ENCODE data around the gene MRO. TPM values are rescaled to one million over a fixed set of nuclear protein-coding genes. Genes with fewer than 3 reads are reported as not detected.

Gene MRO
- total and polyA plus RNA-seq, 7 donors = 0.11 to 1.7 (median 0.82) TPM

DNA sequence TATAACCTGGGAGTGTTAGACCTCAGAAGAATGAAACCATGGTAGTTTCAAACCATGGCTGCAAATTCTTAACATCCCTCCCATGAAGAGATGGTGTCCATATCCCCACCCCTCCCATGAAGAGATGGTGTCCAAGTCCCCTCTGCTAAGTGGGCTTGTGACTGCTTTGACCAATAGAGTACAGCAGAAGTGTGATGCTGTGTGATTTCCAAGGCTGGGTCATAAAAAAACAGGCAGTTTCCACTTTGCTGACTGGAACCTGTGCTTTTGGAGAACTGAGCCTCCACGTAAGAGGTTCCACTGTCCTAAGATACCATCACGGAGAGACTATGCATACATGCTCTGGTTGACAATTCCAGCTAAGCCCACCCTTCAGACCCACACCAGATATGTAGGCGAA lies 65.5 kb downstream of the MRO start:
- no peaks in the 10 kb centered on the region for H3K4me1 ChIP-seq
- H3K9me3 ChIP-seq = no peaks in the 10 kb centered on the region
- H3K36me3 ChIP-seq (ENCODE audit: insufficient read depth in 1 of 2, low read depth in 1 of 2) = no peaks in the 10 kb centered on the region
- 92 to 96% (median 94%) methylated on average over 3 of the region's 3 CpGs for WGBS, 3 donors
- intact Hi-C loops (cut with DNase I) = no loop called here
- ATAC-seq (no peak), DNase-seq (no peak)
- TF ChIP-seq, protein P1, sequence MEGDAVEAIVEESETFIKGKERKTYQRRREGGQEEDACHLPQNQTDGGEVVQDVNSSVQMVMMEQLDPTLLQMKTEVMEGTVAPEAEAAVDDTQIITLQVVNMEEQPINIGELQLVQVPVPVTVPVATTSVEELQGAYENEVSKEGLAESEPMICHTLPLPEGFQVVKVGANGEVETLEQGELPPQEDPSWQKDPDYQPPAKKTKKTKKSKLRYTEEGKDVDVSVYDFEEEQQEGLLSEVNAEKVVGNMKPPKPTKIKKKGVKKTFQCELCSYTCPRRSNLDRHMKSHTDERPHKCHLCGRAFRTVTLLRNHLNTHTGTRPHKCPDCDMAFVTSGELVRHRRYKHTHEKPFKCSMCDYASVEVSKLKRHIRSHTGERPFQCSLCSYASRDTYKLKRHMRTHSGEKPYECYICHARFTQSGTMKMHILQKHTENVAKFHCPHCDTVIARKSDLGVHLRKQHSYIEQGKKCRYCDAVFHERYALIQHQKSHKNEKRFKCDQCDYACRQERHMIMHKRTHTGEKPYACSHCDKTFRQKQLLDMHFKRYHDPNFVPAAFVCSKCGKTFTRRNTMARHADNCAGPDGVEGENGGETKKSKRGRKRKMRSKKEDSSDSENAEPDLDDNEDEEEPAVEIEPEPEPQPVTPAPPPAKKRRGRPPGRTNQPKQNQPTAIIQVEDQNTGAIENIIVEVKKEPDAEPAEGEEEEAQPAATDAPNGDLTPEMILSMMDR (IDR thresholded peaks at IDR 0.05) = no peak
- H3K27me3 ChIP-seq (ENCODE audit: insufficient read depth in 3 of 3, low read length in 2 of 3) = no peaks in the 10 kb centered on the region
- H3K27ac ChIP-seq = no peak overlapping the region
- no peak overlapping the region for H3K4me3 ChIP-seq

DNA sequence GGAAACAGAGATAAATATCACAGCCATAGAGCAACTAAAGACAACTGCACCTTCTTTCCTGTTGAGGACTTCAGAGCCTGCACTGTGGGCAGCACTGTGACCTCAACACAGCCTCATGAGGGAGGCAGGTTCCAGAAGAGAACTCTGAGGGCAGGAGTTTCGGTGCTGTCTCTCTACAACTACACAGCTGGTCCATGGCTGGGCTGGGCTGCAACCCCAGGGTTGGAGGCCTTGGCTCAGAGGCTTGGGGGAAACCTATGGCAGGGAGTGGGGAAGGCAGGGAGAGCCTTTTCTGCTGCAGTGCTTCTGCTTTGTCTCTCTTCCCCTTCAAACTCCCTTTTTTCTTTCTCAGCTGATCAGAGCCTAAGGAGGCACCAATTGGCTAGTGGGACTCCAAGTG lies 66.5 kb downstream of the MRO start:
- Histone ChIP-seq H3K9me3 (no peaks in the 10 kb centered on the region), H3K27ac (no peak overlapping the region), H3K4me3 (no peak overlapping the region), H3K36me3 (ENCODE audit: insufficient read depth in 1 of 2, low read depth in 1 of 2) (no peaks in the 10 kb centered on the region), H3K27me3 (ENCODE audit: insufficient read depth in 3 of 3, low read length in 2 of 3) (no peaks in the 10 kb centered on the region), H3K4me1 (no peaks in the 10 kb centered on the region)
- 53 to 100% (median 73%) methylated on average over 1 of the region's 1 CpG for WGBS, 3 donors
- no peak for ATAC-seq
- no peak for DNase-seq
- intact Hi-C loops (cut with DNase I) = no loop called here
- TF ChIP-seq, protein P1 (IDR thresholded peaks at IDR 0.05) = no peak

DNA sequence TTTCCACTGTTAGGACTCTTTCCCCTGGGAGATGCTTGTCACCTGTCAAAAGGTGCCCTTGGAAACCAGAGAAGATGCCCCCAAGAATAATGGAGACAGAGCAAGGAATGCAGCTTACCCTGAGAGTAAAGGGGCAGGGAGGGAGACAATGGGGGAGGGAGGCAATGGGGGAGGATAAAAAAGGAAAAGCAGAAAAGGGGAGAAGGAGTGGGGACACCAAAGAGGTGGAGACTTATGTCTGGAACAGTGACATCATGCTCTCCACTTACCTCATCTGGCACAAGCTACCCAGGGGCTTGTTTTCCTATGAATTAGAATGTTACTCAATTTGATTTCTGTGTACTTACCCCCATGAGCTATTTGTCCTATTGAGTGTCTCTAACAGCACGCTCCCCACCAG lies 67.9 kb downstream of the MRO start:
- no peaks in the 10 kb centered on the region for H3K27me3 ChIP-seq (ENCODE audit: insufficient read depth in 3 of 3, low read length in 2 of 3)
- no peaks in the 10 kb centered on the region for H3K9me3 ChIP-seq
- no peak overlapping the region for H3K4me3 ChIP-seq
- DNase-seq = no peak
- ATAC-seq = no peak
- H3K27ac ChIP-seq = no peak overlapping the region
- H3K4me1 ChIP-seq = no peaks in the 10 kb centered on the region
- TF ChIP-seq, protein P1 (IDR thresholded peaks at IDR 0.05) = no peak
- intact Hi-C loops (cut with DNase I) = no loop called here
- H3K36me3 ChIP-seq (ENCODE audit: insufficient read depth in 1 of 2, low read depth in 1 of 2) = no peaks in the 10 kb centered on the region
- 78 to 88% (median 88%) methylated on average over 1 of the region's 1 CpG for WGBS, 3 donors

DNA sequence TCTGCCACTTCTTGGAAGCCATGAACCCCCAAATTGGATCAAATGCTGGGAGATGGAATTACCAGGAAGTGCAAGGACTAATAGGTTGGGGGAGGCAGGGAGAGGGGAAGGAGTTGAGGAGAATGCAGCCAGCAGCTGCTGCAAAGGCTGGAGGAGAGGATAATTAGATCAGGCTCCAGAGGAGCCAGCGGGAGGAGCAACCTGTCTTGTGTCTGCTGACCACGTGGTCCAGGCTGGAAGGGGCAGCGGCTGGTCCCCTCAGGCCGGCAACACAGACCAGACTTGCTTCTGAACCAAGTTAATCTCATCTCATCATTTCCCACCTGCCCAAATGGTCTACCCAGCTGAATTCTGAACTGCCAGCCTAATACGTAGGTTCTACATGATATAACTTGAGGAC lies 68.3 kb downstream of the MRO start:
- intact Hi-C loops (cut with DNase I) = no loop called here
- WGBS, 3 donors = 22 to 32% (median 27%) methylated on average over 5 of the region's 5 CpGs
- ATAC-seq = no peak

DNA sequence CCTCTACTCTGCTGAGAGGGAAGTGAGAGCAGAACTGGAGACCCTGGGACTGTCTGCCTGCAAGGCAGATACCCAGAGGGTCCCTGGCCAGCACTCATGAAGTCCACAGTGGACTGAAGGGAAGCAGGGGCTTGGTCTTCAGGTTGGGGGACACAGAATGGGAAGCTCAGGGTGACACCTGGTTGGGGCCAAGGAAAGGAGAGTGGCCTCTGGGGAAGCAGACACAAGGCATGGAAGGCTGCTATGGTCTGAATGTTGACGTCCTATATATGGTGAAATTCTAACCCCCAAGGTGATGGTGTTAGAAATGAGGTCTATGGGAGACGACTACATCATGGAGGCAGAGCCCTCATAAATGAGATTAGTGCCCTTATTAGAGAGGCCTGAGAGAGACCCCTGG lies 69.3 kb downstream of the MRO start:
- no peak overlapping the region for H3K4me3 ChIP-seq
- no peak overlapping the region for H3K27ac ChIP-seq
- ATAC-seq (no peak), DNase-seq (no peak)
- 78 to 85% (median 84%) methylated on average over 2 of the region's 2 CpGs for WGBS, 3 donors
- no peaks in the 10 kb centered on the region for H3K4me1 ChIP-seq
- H3K36me3 ChIP-seq (ENCODE audit: insufficient read depth in 1 of 2, low read depth in 1 of 2) = no peaks in the 10 kb centered on the region
- TF ChIP-seq, protein P1 (IDR thresholded peaks at IDR 0.05) = no peak
- H3K9me3 ChIP-seq = no peaks in the 10 kb centered on the region
- H3K27me3 ChIP-seq (ENCODE audit: insufficient read depth in 3 of 3, low read length in 2 of 3) = no peaks in the 10 kb centered on the region
- intact Hi-C loops (cut with DNase I) = no loop called here

More for the DNA sequence above, 68.3 kb downstream of the MRO start:
- no peak overlapping the region for H3K4me3 ChIP-seq
- TF ChIP-seq, protein P1 (IDR thresholded peaks at IDR 0.05) = no peak
- no peaks in the 10 kb centered on the region for H3K9me3 ChIP-seq
- H3K36me3 ChIP-seq (ENCODE audit: insufficient read depth in 1 of 2, low read depth in 1 of 2) = no peaks in the 10 kb centered on the region
- no peak overlapping the region for H3K27ac ChIP-seq
- no peak for DNase-seq
- no peaks in the 10 kb centered on the region for H3K4me1 ChIP-seq
- H3K27me3 ChIP-seq (ENCODE audit: insufficient read depth in 3 of 3, low read length in 2 of 3) = no peaks in the 10 kb centered on the region

Data from psoas muscle (tissue), 8 donors.